ENCODE data around the gene PLCB1.

Gene PLCB1

GRCh38 chr20:8356806-8357205 lies 224.7 kb downstream of the PLCB1 start:
- TF ChIP-seq POLR2AphosphoS5 (IDR thresholded peaks at IDR 0.05; ENCODE audit: low read depth, low read length) (no peak), POLR2A (IDR thresholded peaks at IDR 0.05; ENCODE audit: low read depth, low read length) (no peak), TAF1 (IDR thresholded peaks at IDR 0.05; ENCODE audit: borderline replicate concordance, low read depth, low read length) (no peak)
- FAIRE-seq (no peak), DNase-seq (ENCODE audit: insufficient read length) (no peak)

DNA sequence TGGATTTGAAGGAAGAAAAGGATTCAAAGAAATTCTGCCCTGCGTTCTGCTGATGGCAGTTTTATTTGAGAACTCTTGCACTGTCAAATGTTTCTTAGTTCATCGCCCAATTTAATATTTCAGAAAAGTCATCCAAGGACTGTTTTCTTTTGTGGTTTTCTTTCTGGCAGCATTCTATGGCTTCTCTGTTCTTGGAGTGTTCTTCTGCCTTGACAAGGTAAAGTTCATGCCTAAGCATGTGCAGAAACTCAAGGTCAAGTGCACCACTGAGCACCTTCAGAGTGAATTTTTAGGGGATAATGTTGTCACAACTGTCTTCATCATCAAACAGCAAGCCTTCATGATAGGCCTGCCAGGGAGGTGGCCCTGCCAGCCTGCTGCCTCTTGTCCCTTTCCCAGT lies 225.6 kb downstream of the PLCB1 start:
- FAIRE-seq (no peak), DNase-seq (ENCODE audit: insufficient read length) (no peak)
- TF ChIP-seq TAF1 (IDR thresholded peaks at IDR 0.05; ENCODE audit: borderline replicate concordance, low read depth, low read length) (no peak), POLR2A (IDR thresholded peaks at IDR 0.05; ENCODE audit: low read depth, low read length) (no peak), POLR2AphosphoS5 (IDR thresholded peaks at IDR 0.05; ENCODE audit: low read depth, low read length) (no peak)

DNA sequence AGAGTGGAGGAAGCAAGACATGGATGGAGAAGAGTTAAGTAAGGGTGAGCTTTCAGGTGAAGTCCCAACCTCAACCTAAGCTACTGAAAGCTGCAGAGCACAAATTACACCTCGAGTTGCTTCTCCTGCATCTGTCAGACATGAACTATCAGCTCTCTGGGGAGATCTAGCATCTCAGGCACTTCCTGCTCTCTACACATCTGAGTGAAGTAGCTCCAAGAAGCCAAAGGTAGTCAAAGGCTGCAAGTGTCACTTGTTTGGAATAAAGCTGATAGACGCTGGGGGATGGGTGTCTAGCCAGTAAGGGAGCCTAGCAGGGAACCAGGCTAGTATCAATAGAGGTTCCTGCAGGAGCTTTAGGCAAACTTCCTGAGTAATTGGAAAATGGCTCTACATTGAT lies 228.0 kb downstream of the PLCB1 start:
- DNase-seq (ENCODE audit: insufficient read length) (no peak), FAIRE-seq (no peak)
- TF ChIP-seq TAF1 (IDR thresholded peaks at IDR 0.05; ENCODE audit: borderline replicate concordance, low read depth, low read length) (no peak), POLR2AphosphoS5 (IDR thresholded peaks at IDR 0.05; ENCODE audit: low read depth, low read length) (no peak), POLR2A (IDR thresholded peaks at IDR 0.05; ENCODE audit: low read depth, low read length) (no peak)

- TF ChIP-seq POLR2A (IDR thresholded peaks at IDR 0.05; ENCODE audit: low read depth, low read length) (no peak), TAF1 (IDR thresholded peaks at IDR 0.05; ENCODE audit: borderline replicate concordance, low read depth, low read length) (no peak), POLR2AphosphoS5 (IDR thresholded peaks at IDR 0.05; ENCODE audit: low read depth, low read length) (no peak)
- FAIRE-seq = no peak
- no peak for DNase-seq (ENCODE audit: insufficient read length)
Observed at GRCh38 chr20:8361006-8361652, 229.1 kb downstream of the PLCB1 start.

DNA sequence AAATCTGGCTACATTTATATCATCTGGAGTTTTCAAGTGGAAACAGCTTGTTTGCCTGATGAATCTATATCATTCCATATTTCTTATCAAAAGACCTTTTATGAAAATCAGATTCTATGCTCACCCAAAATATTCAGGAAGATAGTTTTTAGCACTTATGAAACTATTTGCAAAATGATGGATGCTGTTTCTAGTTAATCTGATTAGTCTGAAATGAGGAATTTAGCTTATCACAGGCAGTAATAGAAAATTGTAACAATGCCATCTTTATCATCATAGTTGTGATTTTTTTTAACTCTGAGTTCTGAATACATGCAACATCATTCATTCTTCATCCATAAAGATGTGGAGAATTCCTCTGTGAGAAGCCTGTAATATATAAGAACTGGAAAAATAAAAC lies 229.7 kb downstream of the PLCB1 start:
- DNase-seq (ENCODE audit: insufficient read length) = no peak
- TF ChIP-seq TAF1 (IDR thresholded peaks at IDR 0.05; ENCODE audit: borderline replicate concordance, low read depth, low read length) (no peak), POLR2AphosphoS5 (IDR thresholded peaks at IDR 0.05; ENCODE audit: low read depth, low read length) (no peak), POLR2A (IDR thresholded peaks at IDR 0.05; ENCODE audit: low read depth, low read length) (no peak)
- no peak for FAIRE-seq

- DNase-seq (ENCODE audit: insufficient read length) = no peak
- no peak for FAIRE-seq
- TF ChIP-seq POLR2A (IDR thresholded peaks at IDR 0.05; ENCODE audit: low read depth, low read length) (no peak), POLR2AphosphoS5 (IDR thresholded peaks at IDR 0.05; ENCODE audit: low read depth, low read length) (no peak), TAF1 (IDR thresholded peaks at IDR 0.05; ENCODE audit: borderline replicate concordance, low read depth, low read length) (no peak)
Observed at GRCh38 chr20:8362457-8362856, 230.4 kb downstream of the PLCB1 start.

DNA sequence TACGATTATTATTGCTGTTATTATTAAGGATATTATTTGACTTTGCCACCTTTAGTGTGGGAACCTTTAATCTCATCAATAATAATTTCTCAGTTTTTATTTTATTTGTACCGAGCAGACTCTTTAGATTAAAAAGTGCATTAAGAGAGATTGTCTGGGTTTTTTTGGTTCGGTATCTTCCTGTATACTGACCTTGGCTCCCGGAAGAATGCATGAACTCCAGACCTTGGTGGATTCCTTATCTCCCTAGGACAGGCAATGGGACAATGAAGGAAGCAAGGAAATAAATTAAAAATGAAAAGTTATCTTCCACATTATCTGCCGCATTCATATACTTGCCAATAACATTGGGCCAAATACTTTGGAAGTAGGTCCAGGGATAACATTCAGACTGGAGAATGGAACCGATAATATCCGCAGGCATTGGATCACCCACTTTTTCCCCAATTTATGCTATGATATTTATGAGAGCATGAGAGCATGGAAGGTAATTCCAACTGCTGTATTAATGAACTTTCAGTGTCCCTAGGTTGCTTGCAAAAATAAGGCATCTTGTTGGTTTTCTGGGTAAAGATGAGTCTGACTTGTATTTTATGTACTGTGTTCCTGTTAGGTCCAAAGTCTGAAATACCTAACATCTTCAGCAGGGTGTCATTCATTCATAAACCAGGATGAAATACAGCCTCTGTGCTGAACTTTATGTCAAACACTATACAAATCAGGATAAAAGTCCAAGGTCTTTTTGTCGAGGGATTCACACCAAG lies 232.1 kb downstream of the PLCB1 start:
- no peak for FAIRE-seq
- DNase-seq (ENCODE audit: insufficient read length) = no peak
- TF ChIP-seq POLR2AphosphoS5 (IDR thresholded peaks at IDR 0.05; ENCODE audit: low read depth, low read length) (no peak), TAF1 (IDR thresholded peaks at IDR 0.05; ENCODE audit: borderline replicate concordance, low read depth, low read length) (no peak), POLR2A (IDR thresholded peaks at IDR 0.05; ENCODE audit: low read depth, low read length) (no peak)

DNA sequence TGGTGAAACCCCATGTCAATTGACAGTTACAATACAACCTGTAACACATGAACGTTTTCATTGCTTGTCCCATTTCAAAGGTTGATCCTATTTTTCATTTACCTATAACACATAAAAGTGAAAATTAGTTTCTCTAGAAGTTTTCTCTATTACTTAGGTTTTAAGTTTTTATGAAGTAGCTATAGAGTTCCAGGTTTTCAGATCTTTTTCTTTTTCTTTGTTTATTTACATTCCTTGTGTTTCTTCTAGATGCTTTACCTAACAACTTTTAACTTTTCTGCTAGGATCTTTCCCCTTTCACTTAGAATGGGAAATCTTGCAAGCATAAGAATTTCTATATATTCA lies 232.6 kb downstream of the PLCB1 start:
- no peak for TF ChIP-seq POLR2AphosphoS5 (IDR thresholded peaks at IDR 0.05; ENCODE audit: low read depth, low read length)
- no peak for TF ChIP-seq TAF1 (IDR thresholded peaks at IDR 0.05; ENCODE audit: borderline replicate concordance, low read depth, low read length)
- no peak for TF ChIP-seq POLR2A (IDR thresholded peaks at IDR 0.05; ENCODE audit: low read depth, low read length)
- FAIRE-seq (no peak), DNase-seq (ENCODE audit: insufficient read length) (no peak)

GRCh38 chr20:8365634-8366033 lies 233.6 kb downstream of the PLCB1 start:
- TF ChIP-seq TAF1 (IDR thresholded peaks at IDR 0.05; ENCODE audit: borderline replicate concordance, low read depth, low read length) (no peak), POLR2A (IDR thresholded peaks at IDR 0.05; ENCODE audit: low read depth, low read length) (no peak), POLR2AphosphoS5 (IDR thresholded peaks at IDR 0.05; ENCODE audit: low read depth, low read length) (no peak)
- no peak for FAIRE-seq
- DNase-seq (ENCODE audit: insufficient read length) = no peak

DNA sequence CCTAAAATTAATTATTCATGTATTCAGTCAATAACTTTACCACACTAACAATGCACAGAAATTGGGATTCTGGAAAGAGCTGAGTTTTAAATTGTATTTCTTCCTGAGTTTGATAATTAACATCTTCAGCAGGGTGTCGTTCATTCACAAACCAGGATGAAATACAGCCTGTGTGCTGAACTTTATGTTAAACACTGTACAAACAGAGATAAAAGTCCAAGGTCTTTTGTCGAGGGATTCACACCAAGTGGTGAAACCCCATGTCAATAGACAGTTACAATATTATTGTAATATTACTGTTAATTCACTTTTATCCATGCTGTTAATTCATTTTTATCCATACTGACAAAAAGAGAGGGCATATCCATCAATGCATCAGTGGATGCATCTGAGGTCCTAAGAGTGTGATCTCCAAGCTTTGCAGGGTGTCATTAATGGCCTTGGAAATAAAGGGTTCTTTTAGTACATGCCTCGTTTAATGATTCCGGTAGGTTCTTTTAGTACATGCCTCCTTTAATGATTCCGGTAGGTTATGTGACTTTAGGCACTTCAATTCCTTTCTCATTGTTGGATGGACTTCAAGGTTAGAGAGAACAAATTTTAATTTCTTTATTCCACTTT lies 234.3 kb downstream of the PLCB1 start:
- DNase-seq (ENCODE audit: insufficient read length) (no peak), FAIRE-seq (no peak)

GRCh38 chr20:8367689-8368088 lies 235.6 kb downstream of the PLCB1 start:
- TF ChIP-seq TAF1 (IDR thresholded peaks at IDR 0.05; ENCODE audit: borderline replicate concordance, low read depth, low read length) = no peak
- no peak for TF ChIP-seq POLR2A (IDR thresholded peaks at IDR 0.05; ENCODE audit: low read depth, low read length)
- no peak for FAIRE-seq
- no peak for DNase-seq (ENCODE audit: insufficient read length)

More for the DNA sequence above, 234.3 kb downstream of the PLCB1 start:
- TF ChIP-seq TAF1 (IDR thresholded peaks at IDR 0.05; ENCODE audit: borderline replicate concordance, low read depth, low read length) (no peak), POLR2AphosphoS5 (IDR thresholded peaks at IDR 0.05; ENCODE audit: low read depth, low read length) (no peak), POLR2A (IDR thresholded peaks at IDR 0.05; ENCODE audit: low read depth, low read length) (no peak)

- FAIRE-seq (no peak), DNase-seq (ENCODE audit: insufficient read length) (no peak)
- TF ChIP-seq POLR2A (IDR thresholded peaks at IDR 0.05; ENCODE audit: low read depth, low read length) = no peak
Observed at GRCh38 chr20:8368670-8369069, 236.6 kb downstream of the PLCB1 start.
